ENCODE measurements around the gene RANBP17. TPM values are rescaled to one million over a fixed set of nuclear protein-coding genes. Genes with fewer than 3 reads are reported as not detected.

RANBP17 gene
- total and polyA plus RNA-seq, 2 experiments from 2014 or later: 43.8 to 53.1 TPM

- DNase-seq (ENCODE audit: low spot score) (no peak), ATAC-seq (no peak)
- H3K4me1 ChIP-seq (ENCODE audit: insufficient read depth): no peaks in the 10 kb centered on the region
- H3K36me3 Mint-ChIP-seq (ENCODE audit: low read depth): no peaks in the 10 kb centered on the region
- no peaks in the 10 kb centered on the region for H3K36me3 ChIP-seq (ENCODE audit: insufficient read depth)
- TF ChIP-seq JUNB (IDR thresholded peaks at IDR 0.05; ENCODE audit: unreplicated experiment): no peak
- no peak for TF ChIP-seq EZH2phosphoT487 (IDR thresholded peaks at IDR 0.05; ENCODE audit: unreplicated experiment)
- TF ChIP-seq NANOG (IDR thresholded peaks at IDR 0.05; ENCODE audit: borderline replicate concordance): no peak
- TF ChIP-seq ETS1 (IDR thresholded peaks at IDR 0.05): no peak
- TF ChIP-seq POLR2AphosphoS5 (IDR thresholded peaks at IDR 0.05; ENCODE audit: low read depth): no peak
- TF ChIP-seq EZH2 (IDR thresholded peaks at IDR 0.05; ENCODE audit: low read depth, unreplicated experiment): no peak
- TF ChIP-seq ZNF114 (CRISPR knock-in tag; IDR thresholded peaks at IDR 0.05): no peak
- TF ChIP-seq REST (IDR thresholded peaks at IDR 0.05; ENCODE audit: unreplicated experiment): no peak
- no peak for TF ChIP-seq ZNF462 (CRISPR knock-in tag; IDR thresholded peaks at IDR 0.05)
- no peak for TF ChIP-seq CTCF (conservative IDR thresholded peaks at IDR 0.05; ENCODE audit: low read depth in 2 of 2)
- TF ChIP-seq CREB1 (CRISPR knock-in tag; IDR thresholded peaks at IDR 0.05; ENCODE audit: low read depth): no peak
- H3K4me1 Mint-ChIP-seq: no peaks in the 10 kb centered on the region
- H3K4me3 Mint-ChIP-seq: no peak overlapping the region
- no peak overlapping the region for H3K4me2 ChIP-seq
- H3K27ac Mint-ChIP-seq: no peak overlapping the region
- H2AFZ ChIP-seq: no peak overlapping the region
- H4K20me1 ChIP-seq (replicated peaks; ENCODE audit: insufficient read depth): no peaks in the 10 kb centered on the region
- no peaks in the 10 kb centered on the region for H3K27me3 ChIP-seq (ENCODE audit: insufficient read depth)
- H3K9me2 ChIP-seq (ENCODE audit: insufficient read depth): no peaks in the 10 kb centered on the region
- H3K27me3 Mint-ChIP-seq (ENCODE audit: insufficient read depth, low read depth, poor library complexity): peaks cover 2% of the 10 kb centered on the region
- H3K9me3 Mint-ChIP-seq: no peaks in the 10 kb centered on the region
- H3F3A ChIP-seq (replicated peaks; ENCODE audit: low read depth): no peaks in the 10 kb centered on the region
- H3K4me3 ChIP-seq: no peak overlapping the region
- H3K79me2 ChIP-seq (replicated peaks; ENCODE audit: insufficient read depth): no peaks in the 10 kb centered on the region
- no peak overlapping the region for H3K27ac ChIP-seq (ENCODE audit: low read depth)
Measured at GRCh38 chr5:171115519-171115918, 253.7 kb downstream of the RANBP17 start.

Data from GM23338 (cell line).